Activated CD4-positive, alpha-beta T cell treated with anti-CD3 and anti-CD28 coated beads, Interleukin-2, amount 10 ng/mL, durations not matched to agents 24 days and 14 days (primary cell): ENCODE measurements around the gene BRAP. TPM values are rescaled to one million over a fixed set of nuclear protein-coding genes. Genes with fewer than 3 reads are reported as not detected.
"Not testable (repeated sequence)": the region's sequence is repeated elsewhere in the genome, so short reads cannot be mapped to it uniquely, and the experiment has no call there.

Source experiments
- DNase-seq: peaks from one replicate; pipeline ENCODE4 v3.0.0; 2022
- H3K27ac Mint-ChIP-seq: one replicate; pipeline ENCODE4 v1.8.0; 2022; ENCODE audit warnings: mild to moderate bottlenecking, mixed read lengths
- H3K27me3 Mint-ChIP-seq: one replicate; pipeline ENCODE4 v1.8.0; 2022; ENCODE audit warnings: mixed read lengths
- H3K36me3 Mint-ChIP-seq: one replicate; pipeline ENCODE4 v1.8.0; 2022; ENCODE audit warnings: low read depth, mild to moderate bottlenecking, mixed read lengths
- H3K4me1 Mint-ChIP-seq: one replicate; pipeline ENCODE4 v1.8.0; 2021; ENCODE audit warnings: mixed read lengths
- H3K4me3 Mint-ChIP-seq: one replicate; pipeline ENCODE4 v1.8.0; 2022; ENCODE audit warnings: mild to moderate bottlenecking, moderate library complexity, mixed read lengths
- H3K9me3 Mint-ChIP-seq: one replicate; pipeline ENCODE4 v1.8.0; 2021; ENCODE audit warnings: mixed read lengths
- intact Hi-C: fragments of 100-400 bp; cut with micrococcal nuclease; formaldehyde crosslinking; loops from one replicate; pipeline ENCODE4 v1.15.1; 2023
- total RNA-seq: library from RNA; stranded (reverse); gene quantifications from 2 replicates; pipeline ENCODE4 v1.2.3, GENCODE V29; 2022

The BRAP gene
- total RNA-seq, 1 donor from 2014 or later = 20.3 TPM

DNA sequence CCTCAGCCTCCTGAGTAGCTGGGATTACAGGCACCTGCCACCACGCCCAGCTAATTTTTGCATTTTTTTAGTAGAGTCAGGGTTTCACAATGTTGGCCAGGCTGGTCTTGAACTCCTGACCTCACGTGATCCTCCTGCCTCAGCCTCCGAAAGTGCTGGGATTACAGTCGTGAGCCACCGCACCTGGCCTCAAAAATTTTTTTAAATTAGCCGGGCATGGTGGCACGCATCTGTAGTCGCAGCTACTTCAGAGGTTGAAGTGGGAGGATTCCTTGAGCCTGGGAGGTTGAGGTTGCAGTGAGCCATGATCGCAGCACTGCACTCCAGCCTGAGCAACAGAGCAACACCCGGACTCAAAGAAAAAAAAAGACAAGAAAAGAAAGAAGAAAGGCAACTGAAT, 67.9 kb downstream of the BRAP start:
- H3K27me3 Mint-ChIP-seq, DNase-seq: not testable (repeated sequence)

DNA sequence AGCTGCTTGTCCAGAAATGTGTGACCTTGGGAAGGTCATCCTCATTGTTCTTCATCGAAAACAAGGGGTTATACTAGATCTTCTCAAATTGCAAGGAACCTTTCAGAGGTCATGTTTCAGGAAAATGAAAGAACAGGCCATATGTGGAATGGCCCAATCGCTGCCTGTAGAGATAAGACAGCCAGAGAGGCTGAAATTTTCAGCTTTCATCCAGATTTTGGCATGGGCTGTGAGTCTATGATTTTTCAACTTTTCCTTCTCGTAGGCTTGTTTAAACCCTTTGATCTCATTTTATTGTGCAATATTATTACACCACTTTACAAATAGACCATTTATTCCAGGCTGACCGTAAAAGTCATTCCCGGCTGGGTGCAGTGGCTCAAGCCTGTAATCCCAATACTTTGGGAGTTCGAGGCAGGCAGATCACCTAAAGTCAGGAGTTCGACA, 69.6 kb downstream of the BRAP start:
- Mint-ChIP-seq H3K4me3 (no peak overlapping the region), H3K36me3 (no peaks in the 10 kb centered on the region), H3K27me3 (no peaks in the 10 kb centered on the region), H3K9me3 (no peaks in the 10 kb centered on the region), H3K4me1 (peaks cover 1% of the 10 kb centered on the region), H3K27ac (no peak overlapping the region)
- DNase-seq = no peak
- intact Hi-C loops = no loop called here

More for the DNA sequence above, 67.9 kb downstream of the BRAP start:
- H3K9me3 Mint-ChIP-seq, H3K27ac Mint-ChIP-seq, intact Hi-C loops, H3K4me3 Mint-ChIP-seq, H3K4me1 Mint-ChIP-seq, H3K36me3 Mint-ChIP-seq: not testable (repeated sequence)

DNA sequence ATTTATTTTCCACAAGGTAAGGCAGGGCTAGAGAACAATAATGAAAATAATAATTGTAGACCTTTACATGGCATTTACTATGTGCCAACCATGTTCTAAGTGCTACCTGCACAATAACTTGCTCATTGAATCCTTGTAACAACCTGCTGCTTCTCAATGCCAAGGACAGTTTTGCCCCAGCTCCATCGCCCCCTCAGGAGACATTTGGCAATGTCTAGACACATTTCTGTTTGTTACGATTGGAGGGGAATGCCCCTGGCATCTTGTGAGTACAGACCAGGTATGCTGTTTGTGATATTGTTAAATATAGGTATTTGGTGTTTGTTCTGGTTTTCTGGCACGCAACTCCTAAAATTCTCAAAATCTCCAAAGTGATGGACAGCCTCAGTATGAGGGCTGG, 78.5 kb downstream of the BRAP start:
- H3K27me3 Mint-ChIP-seq = peaks cover 4% of the 10 kb centered on the region
- intact Hi-C loops = no loop called here
- no peak overlapping the region for H3K27ac Mint-ChIP-seq
- H3K4me1 Mint-ChIP-seq = peaks cover under 1% of the 10 kb centered on the region
- no peaks in the 10 kb centered on the region for H3K9me3 Mint-ChIP-seq
- no peaks in the 10 kb centered on the region for H3K36me3 Mint-ChIP-seq
- H3K4me3 Mint-ChIP-seq = no peak overlapping the region
- DNase-seq = no peak

GRCh38 chr12:111606767-111607230, 79.0 kb downstream of the BRAP start:
- Mint-ChIP-seq H3K4me1 (no peaks in the 10 kb centered on the region), H3K4me3 (no peak overlapping the region), H3K27ac (no peak overlapping the region), H3K9me3 (no peaks in the 10 kb centered on the region), H3K27me3 (peaks cover 4% of the 10 kb centered on the region), H3K36me3 (no peaks in the 10 kb centered on the region)
- DNase-seq = no peak
- intact Hi-C loops = no loop called here

DNA sequence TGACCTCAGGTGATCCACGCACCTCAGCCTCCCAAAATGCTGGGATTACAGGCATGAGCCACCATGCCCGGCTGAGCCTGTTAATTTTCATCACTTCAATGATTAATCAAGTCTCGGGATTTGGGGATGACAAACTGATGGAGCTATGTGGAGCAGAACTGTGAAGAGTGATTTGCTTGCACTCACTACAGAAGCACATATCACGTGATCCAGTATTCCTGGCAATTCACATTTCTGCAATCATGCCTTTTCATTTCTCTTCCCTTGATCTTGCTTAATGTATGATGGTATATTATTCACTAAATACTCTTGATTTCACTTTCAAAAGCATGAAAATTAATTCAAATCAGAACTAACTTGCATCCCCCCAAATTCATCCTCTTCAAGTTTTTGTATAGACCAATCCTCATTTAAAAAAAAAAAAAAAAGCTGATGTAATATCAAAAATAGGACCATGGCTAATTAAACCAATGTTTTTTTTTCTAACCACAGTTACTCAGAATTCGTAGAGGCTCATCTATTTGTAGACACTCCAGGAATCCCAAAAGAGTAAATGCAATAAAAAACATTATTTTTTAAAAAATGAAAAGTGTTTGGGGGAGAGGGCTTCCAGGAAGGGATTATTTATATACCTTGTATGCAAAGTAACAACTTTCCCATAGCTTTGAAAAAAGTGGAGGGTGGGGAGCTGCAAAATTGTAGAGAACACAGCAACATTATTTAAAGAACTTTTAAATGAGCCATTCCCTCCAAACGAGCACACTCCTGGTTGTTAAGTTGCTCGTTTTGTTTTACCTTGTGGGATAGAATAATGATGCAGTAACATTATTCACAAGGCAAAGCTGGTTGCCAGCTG, 79.6 kb downstream of the BRAP start:
- Mint-ChIP-seq H3K27me3 (peaks cover 4% of the 10 kb centered on the region), H3K4me3 (no peak overlapping the region), H3K36me3 (no peaks in the 10 kb centered on the region), H3K27ac (no peak overlapping the region), H3K9me3 (no peaks in the 10 kb centered on the region), H3K4me1 (no peaks in the 10 kb centered on the region)
- DNase-seq = no peak
- intact Hi-C loops = no loop called here

DNA sequence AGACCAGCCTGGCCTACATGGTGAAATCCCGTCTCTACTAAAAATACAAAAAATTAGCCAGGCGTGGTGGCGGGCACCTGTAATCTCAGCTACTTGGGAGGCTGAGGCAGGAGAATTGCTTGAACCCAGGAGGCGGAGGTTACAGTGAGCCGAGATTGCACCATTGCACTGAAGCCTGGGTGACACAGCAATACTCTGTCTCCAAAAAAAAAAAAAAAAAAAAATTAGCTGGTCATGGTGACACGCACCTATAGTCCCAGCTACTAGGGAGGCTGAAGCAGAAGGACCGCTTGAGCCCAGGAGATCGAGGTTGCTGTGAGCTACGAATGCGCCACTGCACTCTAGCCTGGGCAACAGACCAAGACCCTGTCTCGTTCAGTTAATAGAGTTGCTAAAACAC, 82.9 kb downstream of the BRAP start:
- DNase-seq, H3K4me1 Mint-ChIP-seq, H3K9me3 Mint-ChIP-seq, H3K36me3 Mint-ChIP-seq, H3K4me3 Mint-ChIP-seq, intact Hi-C loops, H3K27me3 Mint-ChIP-seq, H3K27ac Mint-ChIP-seq: not testable (repeated sequence)

GRCh38 chr12:111602348-111602747, 83.4 kb downstream of the BRAP start:
- H3K4me3 Mint-ChIP-seq = no peak overlapping the region
- intact Hi-C loops = no loop called here
- no peak for DNase-seq
- H3K4me1 Mint-ChIP-seq = peaks cover 6% of the 10 kb centered on the region
- H3K36me3 Mint-ChIP-seq = no peaks in the 10 kb centered on the region
- peaks cover 2% of the 10 kb centered on the region for H3K27me3 Mint-ChIP-seq
- no peaks in the 10 kb centered on the region for H3K9me3 Mint-ChIP-seq
- H3K27ac Mint-ChIP-seq = no peak overlapping the region

- DNase-seq, H3K9me3 Mint-ChIP-seq, intact Hi-C loops, H3K27me3 Mint-ChIP-seq, H3K27ac Mint-ChIP-seq, H3K36me3 Mint-ChIP-seq, H3K4me3 Mint-ChIP-seq: not testable (repeated sequence)
- H3K4me1 Mint-ChIP-seq = peaks cover 14% of the 10 kb centered on the region
These were observed 84.8 kb downstream of the BRAP start for GRCh38 chr12:111600986-111601385.

- Mint-ChIP-seq H3K4me1 (peaks cover 14% of the 10 kb centered on the region), H3K27me3 (no peaks in the 10 kb centered on the region), H3K36me3 (no peaks in the 10 kb centered on the region), H3K9me3 (no peaks in the 10 kb centered on the region), H3K27ac (peak overlapping the region; percentile 72), H3K4me3 (peak overlapping the region; percentile 78)
- intact Hi-C loops = no loop called here
- DNase-seq = no peak
These were observed 85.5 kb downstream of the BRAP start for GRCh38 chr12:111600205-111600642.

- no peaks in the 10 kb centered on the region for H3K27me3 Mint-ChIP-seq
- H3K4me1 Mint-ChIP-seq = peaks cover 17% of the 10 kb centered on the region
- DNase-seq = peak; percentile 95
- H3K9me3 Mint-ChIP-seq = no peaks in the 10 kb centered on the region
- H3K27ac Mint-ChIP-seq = peak overlapping the region; percentile 72
- intact Hi-C loops = loop anchor here (2.0 kb wide), 3 partner anchors 53 to 195 kb away; partner anchors contain the start of genes BRAP and SH2B3
- peak overlapping the region; percentile 78 for H3K4me3 Mint-ChIP-seq
- H3K36me3 Mint-ChIP-seq = no peaks in the 10 kb centered on the region
These were observed 86.1 kb downstream of the BRAP start for GRCh38 chr12:111599453-111600204.

DNA sequence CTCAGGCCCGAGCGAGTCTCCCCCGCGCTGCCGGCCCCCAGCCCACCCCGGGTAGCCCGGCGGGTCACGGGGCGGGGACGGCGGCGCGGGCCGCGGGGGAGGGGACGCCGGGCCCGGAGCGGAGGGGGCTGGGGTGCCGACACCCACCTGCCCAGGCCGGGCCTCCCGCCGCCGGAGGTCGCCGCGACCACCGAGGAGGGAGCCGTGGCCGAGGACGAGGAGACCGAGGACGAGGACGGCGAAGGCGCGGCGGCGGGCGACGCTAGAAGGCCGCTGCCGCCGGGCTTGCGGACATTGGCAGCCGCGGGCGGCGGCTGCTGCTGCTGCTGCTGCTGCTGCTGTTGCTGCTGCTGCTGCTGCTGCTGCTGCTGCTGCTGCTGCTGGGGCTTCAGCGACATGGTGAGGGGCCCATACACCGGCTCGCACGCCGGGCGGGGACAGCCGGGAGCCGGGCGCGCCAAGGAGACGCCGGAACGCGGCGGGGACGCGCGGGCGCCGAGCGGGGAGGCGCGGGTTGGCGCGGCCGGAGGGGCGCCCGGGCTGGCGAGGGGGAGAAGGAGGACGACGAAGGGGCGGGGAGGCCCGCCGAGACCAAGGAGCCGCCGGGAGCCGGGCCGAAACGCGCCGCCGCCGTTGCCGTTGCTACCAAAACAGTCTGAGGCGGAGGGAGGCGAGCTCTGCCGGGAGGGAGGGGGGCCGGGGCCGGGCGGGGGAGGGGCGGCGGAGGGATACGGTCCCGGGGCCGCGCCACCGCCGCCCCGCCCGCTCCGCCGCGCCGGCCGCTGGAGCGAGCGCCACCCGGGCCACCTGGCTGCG, 86.9 kb downstream of the BRAP start, which contains the start of gene ATXN2:
ATXN2 (minus strand) TSS at position 679 of the 816 bp plus-strand sequence; CDS start at position 398, 281 bp downstream.
- Mint-ChIP-seq H3K9me3 (no peaks in the 10 kb centered on the region), H3K4me1 (peaks cover 17% of the 10 kb centered on the region), H3K4me3 (peak within 1 kb of the TSS; percentile 90), H3K27me3 (no peaks in the 10 kb centered on the region), H3K27ac (peak within 1 kb of the TSS; percentile 76), H3K36me3 (no peaks in the 10 kb centered on the region)
- intact Hi-C loops = loop anchor here (2.0 kb wide), 3 partner anchors 52 to 194 kb away; partner anchors contain the start of genes BRAP and SH2B3
- DNase-seq = peak; percentile 89

- H3K36me3 Mint-ChIP-seq = no peaks in the 10 kb centered on the region
- H3K27ac Mint-ChIP-seq = peak overlapping the region; percentile 58
- no peaks in the 10 kb centered on the region for H3K27me3 Mint-ChIP-seq
- peak overlapping the region; percentile 90 for H3K4me3 Mint-ChIP-seq
- H3K9me3 Mint-ChIP-seq = no peaks in the 10 kb centered on the region
- intact Hi-C loops = loop anchor here (2.0 kb wide), 3 partner anchors 51 to 193 kb away; partner anchors contain the start of genes BRAP and SH2B3
- peaks cover 17% of the 10 kb centered on the region for H3K4me1 Mint-ChIP-seq
- DNase-seq = peak; percentile 80
These were observed 87.7 kb downstream of the BRAP start for GRCh38 chr12:111597831-111598636.
